HCT116 (cell line): ENCODE measurements around the gene ARHGAP8.

Source experiments
- CEBPB ChIP-seq: IDR thresholded peaks from 2 replicates; pipeline ENCODE4 v1.6.1; 2012; ENCODE audit warnings: low read depth
- CTCF ChIP-seq, 3 experiments: fragments of 200-600 bp in 1 of 3; sonication (generic) in 1 of 3; IDR thresholded peaks in 2 of 3; conservative IDR thresholded peaks in 1 of 3; 2 replicates each; pipeline ENCODE4 v1.5.1; 2012 to 2017; ENCODE audit warnings: low read depth in 2 of 3, low read length in 2 of 3, antibody characterized with exemption in 1 of 3, borderline replicate concordance in 1 of 3, control low read depth in 1 of 3, mild to moderate bottlenecking in 1 of 3, mixed read lengths in 1 of 3, mixed run types in 1 of 3, moderate library complexity in 1 of 3; ENCODE audit not compliant: insufficient read depth in 1 of 3
- EZH2 ChIP-seq: fragments of 200-600 bp; sonication (generic); IDR thresholded peaks from 2 replicates; pipeline ENCODE4 v1.6.1; 2017; ENCODE audit warnings: antibody characterized with exemption, mixed run types
- POLR2A ChIP-seq: IDR thresholded peaks from 2 replicates; pipeline ENCODE4 v1.7.0; 2011; ENCODE audit warnings: borderline replicate concordance; ENCODE audit not compliant: insufficient read depth, insufficient read length; ENCODE audit errors: extremely low read depth
- RAD21 ChIP-seq: IDR thresholded peaks from 2 replicates; pipeline ENCODE4 v1.6.1; 2012; ENCODE audit warnings: low read depth, mild to moderate bottlenecking
- SIN3A ChIP-seq: IDR thresholded peaks from 2 replicates; pipeline ENCODE4 v1.6.1; 2012; ENCODE audit warnings: low read depth
- SP1 ChIP-seq: IDR thresholded peaks from 2 replicates; pipeline ENCODE4 v1.6.1; 2012; ENCODE audit warnings: low read depth
- SRF ChIP-seq: IDR thresholded peaks from 2 replicates; pipeline ENCODE4 v1.6.1; 2012; ENCODE audit warnings: low read depth
- YY1 ChIP-seq: IDR thresholded peaks from 2 replicates; pipeline ENCODE4 v1.6.1; 2011; ENCODE audit warnings: low read length, low read depth, moderate library complexity, mild to moderate bottlenecking; ENCODE audit not compliant: insufficient replicate concordance; ENCODE audit errors: extremely low read depth
- ZNF274 ChIP-seq: fragments of 200-500 bp; sonication (Bioruptor generic); IDR thresholded peaks from 2 replicates; pipeline ENCODE4 v1.6.1; 2014; ENCODE audit warnings: mild to moderate bottlenecking, low read depth, low read length, inconsistent platforms

GRCh38 chr22:44861245-44861644 is 108.9 kb downstream of the ARHGAP8 start:
- TF ChIP-seq SRF (no peak), POLR2A (no peak), YY1 (no peak), CTCF (IDR thresholded peaks at IDR 0.05 in 2 of 3, conservative IDR thresholded peaks at IDR 0.05 in 1 of 3; ENCODE audit: borderline replicate concordance in 1 of 3, insufficient read depth in 1 of 3, low read depth in 2 of 3, low read length in 2 of 3) (no peak), CEBPB (no peak), EZH2 (no peak), ZNF274 (no peak), SIN3A (no peak), RAD21 (no peak), SP1 (no peak)
